Activated CD8-positive, alpha-beta T cell treated with anti-CD3 and anti-CD28 coated beads for 36 hours (primary cell): ENCODE measurements around the gene PLA2G4F. TPM values are rescaled to one million over a fixed set of nuclear protein-coding genes. Genes with fewer than 3 reads are reported as not detected.

Source experiments
- ATAC-seq: fragments of 200-7000 bp; cut with Tn5 transposase; one replicate; pipeline ENCODE4 v1.10.0; 2021; ENCODE audit warnings: mild to moderate bottlenecking, moderate library complexity
- CTCF ChIA-PET: fragments of 350-600 bp; sonication (Branson Sonifier 250); formaldehyde crosslinking; loops from one replicate; lab custom pipeline; 2021; ENCODE audit warnings: antibody characterized with exemption; lab: Charles Lee
- POLR2A ChIA-PET: fragments of 350-600 bp; sonication (Branson Sonifier 250); formaldehyde crosslinking; loops from one replicate; lab custom pipeline; 2021; ENCODE audit warnings: antibody characterized with exemption; lab: Charles Lee
- DNase-seq: peaks from one replicate; pipeline ENCODE4 v3.0.0-alpha.2; 2020
- H3K27ac Mint-ChIP-seq: one replicate; pipeline ENCODE4 v1.8.0; 2021; ENCODE audit warnings: mild to moderate bottlenecking, mixed read lengths
- H3K27me3 Mint-ChIP-seq: one replicate; pipeline ENCODE4 v1.8.0; 2021; ENCODE audit warnings: mixed read lengths
- H3K36me3 Mint-ChIP-seq: one replicate; pipeline ENCODE4 v1.8.0; 2021; ENCODE audit warnings: low read depth, mixed read lengths
- H3K4me1 Mint-ChIP-seq: one replicate; pipeline ENCODE4 v1.8.0; 2021; ENCODE audit warnings: low read depth, mixed read lengths
- H3K4me3 Mint-ChIP-seq: one replicate; pipeline ENCODE4 v1.8.0; 2021; ENCODE audit warnings: mild to moderate bottlenecking, moderate library complexity, mixed read lengths
- H3K9me3 Mint-ChIP-seq: one replicate; pipeline ENCODE4 v1.8.0; 2021; ENCODE audit warnings: mixed read lengths
- intact Hi-C: fragments of 100-400 bp; cut with micrococcal nuclease; formaldehyde crosslinking; loops from one replicate; pipeline ENCODE4 v1.10.0; 2022
- total RNA-seq, 2 experiments: library from RNA; stranded (reverse); gene quantifications; one replicate each; pipeline ENCODE4 v1.2.3, GENCODE V29; 2021
- TF ChIP-seq, protein P1 (sequence below): fragments of 200-600 bp; IDR thresholded peaks from one replicate; pipeline ENCODE4 v1.8.0; 2022; ENCODE audit warnings: antibody characterized with exemption, mild to moderate bottlenecking

Gene PLA2G4F
- total RNA-seq, 2 experiments from 2014 or later: not detected

GRCh38 chr15:42128476-42128875, 28.0 kb downstream of the PLA2G4F start:
- no peak overlapping the region for H3K27ac Mint-ChIP-seq
- no peak for DNase-seq
- H3K4me1 Mint-ChIP-seq: no peaks in the 10 kb centered on the region
- ChIA-PET POLR2A (no interaction called here), CTCF (interaction anchor here (1.0 kb wide), 1 partner anchor 142 kb away, joined by 3 read pairs; no protein-coding TSS in a partner anchor)
- ATAC-seq: no peak
- no peak overlapping the region for H3K4me3 Mint-ChIP-seq
- peaks cover 3% of the 10 kb centered on the region for H3K27me3 Mint-ChIP-seq
- no peaks in the 10 kb centered on the region for H3K36me3 Mint-ChIP-seq
- intact Hi-C loops: no loop called here
- TF ChIP-seq, protein P1, sequence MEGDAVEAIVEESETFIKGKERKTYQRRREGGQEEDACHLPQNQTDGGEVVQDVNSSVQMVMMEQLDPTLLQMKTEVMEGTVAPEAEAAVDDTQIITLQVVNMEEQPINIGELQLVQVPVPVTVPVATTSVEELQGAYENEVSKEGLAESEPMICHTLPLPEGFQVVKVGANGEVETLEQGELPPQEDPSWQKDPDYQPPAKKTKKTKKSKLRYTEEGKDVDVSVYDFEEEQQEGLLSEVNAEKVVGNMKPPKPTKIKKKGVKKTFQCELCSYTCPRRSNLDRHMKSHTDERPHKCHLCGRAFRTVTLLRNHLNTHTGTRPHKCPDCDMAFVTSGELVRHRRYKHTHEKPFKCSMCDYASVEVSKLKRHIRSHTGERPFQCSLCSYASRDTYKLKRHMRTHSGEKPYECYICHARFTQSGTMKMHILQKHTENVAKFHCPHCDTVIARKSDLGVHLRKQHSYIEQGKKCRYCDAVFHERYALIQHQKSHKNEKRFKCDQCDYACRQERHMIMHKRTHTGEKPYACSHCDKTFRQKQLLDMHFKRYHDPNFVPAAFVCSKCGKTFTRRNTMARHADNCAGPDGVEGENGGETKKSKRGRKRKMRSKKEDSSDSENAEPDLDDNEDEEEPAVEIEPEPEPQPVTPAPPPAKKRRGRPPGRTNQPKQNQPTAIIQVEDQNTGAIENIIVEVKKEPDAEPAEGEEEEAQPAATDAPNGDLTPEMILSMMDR: no peak
- no peaks in the 10 kb centered on the region for H3K9me3 Mint-ChIP-seq

DNA sequence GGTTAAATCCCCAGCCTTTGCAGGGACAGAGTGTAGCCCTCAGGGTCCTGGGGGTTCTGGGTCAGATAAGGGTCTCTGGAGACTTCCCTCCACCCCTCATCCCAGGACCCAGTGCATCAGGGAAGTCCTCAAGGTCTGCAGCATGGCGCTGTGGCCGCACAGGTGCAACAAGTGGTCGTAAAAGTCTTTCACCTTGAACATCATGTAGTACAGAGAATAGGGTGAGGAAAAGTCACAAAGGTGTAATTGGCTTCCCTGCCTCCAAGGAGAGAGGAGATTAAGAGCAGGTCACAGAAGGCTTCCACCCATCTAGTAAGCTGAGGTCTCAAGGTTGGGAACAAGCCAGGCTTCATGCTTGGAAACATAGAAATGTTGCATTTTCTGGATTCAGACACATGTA, 32.9 kb downstream of the PLA2G4F start:
- Mint-ChIP-seq H3K36me3 (no peaks in the 10 kb centered on the region), H3K4me3 (no peak overlapping the region), H3K4me1 (no peaks in the 10 kb centered on the region), H3K9me3 (no peaks in the 10 kb centered on the region), H3K27me3 (peaks cover 3% of the 10 kb centered on the region), H3K27ac (no peak overlapping the region)
- no peak for ATAC-seq
- TF ChIP-seq, protein P1: no peak
- no peak for DNase-seq
- intact Hi-C loops: no loop called here
- CTCF ChIA-PET: interaction anchor here (1.7 kb wide), 1 partner anchor 15 kb away, joined by 4 read pairs; no protein-coding TSS in a partner anchor
- POLR2A ChIA-PET: interaction anchor here (1.7 kb wide), 1 partner anchor 12 kb away, joined by 5 read pairs; no protein-coding TSS in a partner anchor

- ATAC-seq (no peak), DNase-seq (no peak)
- Mint-ChIP-seq H3K36me3 (no peaks in the 10 kb centered on the region), H3K9me3 (no peaks in the 10 kb centered on the region), H3K4me1 (no peaks in the 10 kb centered on the region), H3K4me3 (no peak overlapping the region), H3K27me3 (peaks cover 2% of the 10 kb centered on the region), H3K27ac (no peak overlapping the region)
- POLR2A ChIA-PET: interaction anchor here (0.6 kb wide), 1 partner anchor 152 kb away, joined by 3 read pairs; no protein-coding TSS in a partner anchor
- intact Hi-C loops: no loop called here
- CTCF ChIA-PET: no interaction called here
- TF ChIP-seq, protein P1: no peak
Observed at GRCh38 chr15:42121682-42122081, 34.8 kb downstream of the PLA2G4F start.

- Mint-ChIP-seq H3K9me3 (no peaks in the 10 kb centered on the region), H3K36me3 (no peaks in the 10 kb centered on the region), H3K4me1 (no peaks in the 10 kb centered on the region), H3K27ac (no peak overlapping the region), H3K27me3 (peaks cover 2% of the 10 kb centered on the region), H3K4me3 (no peak overlapping the region)
- TF ChIP-seq, protein P1: no peak
- intact Hi-C loops: no loop called here
- CTCF ChIA-PET: interaction anchor here (1.3 to 1.6 kb wide), 2 partner anchors 43 to 131 kb away, joined by 3 to 5 read pairs; no protein-coding TSS in a partner anchor
- ATAC-seq: no peak
- POLR2A ChIA-PET: interaction anchor here (0.6 kb wide), 1 partner anchor 41 kb away, joined by 4 read pairs; no protein-coding TSS in a partner anchor
- DNase-seq: no peak
Observed at GRCh38 chr15:42121021-42121420, 35.4 kb downstream of the PLA2G4F start.

- no peak for DNase-seq
- Mint-ChIP-seq H3K36me3 (no peaks in the 10 kb centered on the region), H3K4me1 (no peaks in the 10 kb centered on the region), H3K4me3 (no peak overlapping the region), H3K27me3 (peaks cover under 1% of the 10 kb centered on the region), H3K27ac (no peak overlapping the region), H3K9me3 (no peaks in the 10 kb centered on the region)
- TF ChIP-seq, protein P1: no peak
- ChIA-PET CTCF (interaction anchor here (1.3 to 1.6 kb wide), 2 partner anchors 42 to 131 kb away, joined by 3 to 5 read pairs; no protein-coding TSS in a partner anchor), POLR2A (interaction anchor here (0.6 kb wide), 1 partner anchor 42 kb away, joined by 4 read pairs; no protein-coding TSS in a partner anchor)
- intact Hi-C loops: no loop called here
- no peak for ATAC-seq
Observed at GRCh38 chr15:42120285-42120684, 36.2 kb downstream of the PLA2G4F start.
